Prostate gland (tissue), 2 donors: ENCODE measurements around the gene FKBP14.

Source experiments
- POLR2A ChIP-seq: fragments of 450-650 bp; IDR thresholded peaks from one replicate; pipeline ENCODE4 v1.6.1; 2016; ENCODE audit warnings: antibody characterized with exemption, mild to moderate bottlenecking
- POLR2AphosphoS5 ChIP-seq: sonication (generic); formaldehyde crosslinking; IDR thresholded peaks from one replicate; pipeline ENCODE4 v1.6.1; 2017; ENCODE audit warnings: antibody characterized with exemption
- TF ChIP-seq, protein P1 (sequence below), 4 experiments: fragments of 200-600 bp in 2 of 4; fragments of 450-650 bp in 2 of 4; sonication (generic) in 2 of 4; IDR thresholded peaks; 1 replicate in 3 of 4; 2 replicates in 1 of 4; pipeline ENCODE4 v1.5.1; 2016 to 2019; ENCODE audit warnings: antibody characterized with exemption in 4 of 4, mild to moderate bottlenecking in 2 of 4, moderate library complexity in 2 of 4

DNA sequence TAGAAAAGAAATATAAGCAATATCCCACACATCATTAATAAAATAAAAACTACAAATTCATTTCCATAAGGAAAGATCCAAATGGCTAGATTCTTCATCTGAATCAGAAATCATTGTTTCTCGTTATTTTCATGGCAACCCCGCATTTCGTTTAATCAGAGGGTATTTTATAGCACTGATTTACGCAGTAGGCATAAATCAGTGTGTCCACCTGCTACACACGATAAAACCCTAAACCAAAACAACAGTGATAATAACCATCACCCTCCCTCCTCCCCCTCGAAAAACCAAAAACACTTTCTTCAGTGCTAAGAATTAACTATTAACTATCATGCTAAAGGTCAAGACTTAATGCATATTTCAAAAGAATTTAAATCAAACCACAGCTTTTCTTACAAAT lies 16.5 kb downstream of the FKBP14 start:
- TF ChIP-seq, protein P1, sequence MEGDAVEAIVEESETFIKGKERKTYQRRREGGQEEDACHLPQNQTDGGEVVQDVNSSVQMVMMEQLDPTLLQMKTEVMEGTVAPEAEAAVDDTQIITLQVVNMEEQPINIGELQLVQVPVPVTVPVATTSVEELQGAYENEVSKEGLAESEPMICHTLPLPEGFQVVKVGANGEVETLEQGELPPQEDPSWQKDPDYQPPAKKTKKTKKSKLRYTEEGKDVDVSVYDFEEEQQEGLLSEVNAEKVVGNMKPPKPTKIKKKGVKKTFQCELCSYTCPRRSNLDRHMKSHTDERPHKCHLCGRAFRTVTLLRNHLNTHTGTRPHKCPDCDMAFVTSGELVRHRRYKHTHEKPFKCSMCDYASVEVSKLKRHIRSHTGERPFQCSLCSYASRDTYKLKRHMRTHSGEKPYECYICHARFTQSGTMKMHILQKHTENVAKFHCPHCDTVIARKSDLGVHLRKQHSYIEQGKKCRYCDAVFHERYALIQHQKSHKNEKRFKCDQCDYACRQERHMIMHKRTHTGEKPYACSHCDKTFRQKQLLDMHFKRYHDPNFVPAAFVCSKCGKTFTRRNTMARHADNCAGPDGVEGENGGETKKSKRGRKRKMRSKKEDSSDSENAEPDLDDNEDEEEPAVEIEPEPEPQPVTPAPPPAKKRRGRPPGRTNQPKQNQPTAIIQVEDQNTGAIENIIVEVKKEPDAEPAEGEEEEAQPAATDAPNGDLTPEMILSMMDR (IDR thresholded peaks at IDR 0.05): no peak
- no peak for TF ChIP-seq POLR2A
- TF ChIP-seq POLR2AphosphoS5: no peak
